Measurements from ENCODE around the gene LRRTM4. TPM values are rescaled to one million over a fixed set of nuclear protein-coding genes. Genes with fewer than 3 reads are reported as not detected.

LRRTM4 gene
- polyA plus RNA-seq, 1 donor from 2014 or later, result 37.1 TPM

- Histone ChIP-seq H3K27me3 (ENCODE audit: insufficient read depth, low read depth, low read length) (no peaks in the 10 kb centered on the region), H3K9me3 (ENCODE audit: low read length) (no peaks in the 10 kb centered on the region), H3K27ac (ENCODE audit: low read length) (no peak overlapping the region), H3K9me2 (ENCODE audit: insufficient read depth, low read length) (no peaks in the 10 kb centered on the region), H3K36me3 (ENCODE audit: insufficient read depth, low read length) (no peaks in the 10 kb centered on the region), H3K79me2 (replicated peaks; ENCODE audit: insufficient read depth, low read length) (no peaks in the 10 kb centered on the region), H3K4me3 (ENCODE audit: low read length) (no peak overlapping the region), H3F3A (ENCODE audit: insufficient read depth, low read length, poor library complexity, severe bottlenecking) (no peaks in the 10 kb centered on the region), H3K4me2 (ENCODE audit: low read length) (no peak overlapping the region), H4K20me1 (ENCODE audit: insufficient read depth) (no peaks in the 10 kb centered on the region), H2AFZ (ENCODE audit: low read depth, low read length) (no peak overlapping the region), H3K9ac (ENCODE audit: low read length) (no peak overlapping the region)
- TF ChIP-seq SMC3 (conservative IDR thresholded peaks at IDR 0.05; ENCODE audit: poor library complexity) (no peak), MXI1 (conservative IDR thresholded peaks at IDR 0.05; ENCODE audit: poor library complexity, severe bottlenecking) (no peak), POLR2AphosphoS5 (IDR thresholded peaks at IDR 0.05) (no peak), EZH2 (IDR thresholded peaks at IDR 0.05; ENCODE audit: borderline replicate concordance, insufficient read depth, low read length, poor library complexity, severe bottlenecking) (no peak), TAF1 (IDR thresholded peaks at IDR 0.05; ENCODE audit: low read depth) (no peak), RAD21 (conservative IDR thresholded peaks at IDR 0.05) (no peak), EP300 (conservative IDR thresholded peaks at IDR 0.05; ENCODE audit: poor library complexity, severe bottlenecking) (no peak)
- TF ChIP-seq, protein P1, sequence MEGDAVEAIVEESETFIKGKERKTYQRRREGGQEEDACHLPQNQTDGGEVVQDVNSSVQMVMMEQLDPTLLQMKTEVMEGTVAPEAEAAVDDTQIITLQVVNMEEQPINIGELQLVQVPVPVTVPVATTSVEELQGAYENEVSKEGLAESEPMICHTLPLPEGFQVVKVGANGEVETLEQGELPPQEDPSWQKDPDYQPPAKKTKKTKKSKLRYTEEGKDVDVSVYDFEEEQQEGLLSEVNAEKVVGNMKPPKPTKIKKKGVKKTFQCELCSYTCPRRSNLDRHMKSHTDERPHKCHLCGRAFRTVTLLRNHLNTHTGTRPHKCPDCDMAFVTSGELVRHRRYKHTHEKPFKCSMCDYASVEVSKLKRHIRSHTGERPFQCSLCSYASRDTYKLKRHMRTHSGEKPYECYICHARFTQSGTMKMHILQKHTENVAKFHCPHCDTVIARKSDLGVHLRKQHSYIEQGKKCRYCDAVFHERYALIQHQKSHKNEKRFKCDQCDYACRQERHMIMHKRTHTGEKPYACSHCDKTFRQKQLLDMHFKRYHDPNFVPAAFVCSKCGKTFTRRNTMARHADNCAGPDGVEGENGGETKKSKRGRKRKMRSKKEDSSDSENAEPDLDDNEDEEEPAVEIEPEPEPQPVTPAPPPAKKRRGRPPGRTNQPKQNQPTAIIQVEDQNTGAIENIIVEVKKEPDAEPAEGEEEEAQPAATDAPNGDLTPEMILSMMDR (IDR thresholded peaks at IDR 0.05; ENCODE audit: poor library complexity, severe bottlenecking), result no peak
- TF ChIP-seq, protein P2, sequence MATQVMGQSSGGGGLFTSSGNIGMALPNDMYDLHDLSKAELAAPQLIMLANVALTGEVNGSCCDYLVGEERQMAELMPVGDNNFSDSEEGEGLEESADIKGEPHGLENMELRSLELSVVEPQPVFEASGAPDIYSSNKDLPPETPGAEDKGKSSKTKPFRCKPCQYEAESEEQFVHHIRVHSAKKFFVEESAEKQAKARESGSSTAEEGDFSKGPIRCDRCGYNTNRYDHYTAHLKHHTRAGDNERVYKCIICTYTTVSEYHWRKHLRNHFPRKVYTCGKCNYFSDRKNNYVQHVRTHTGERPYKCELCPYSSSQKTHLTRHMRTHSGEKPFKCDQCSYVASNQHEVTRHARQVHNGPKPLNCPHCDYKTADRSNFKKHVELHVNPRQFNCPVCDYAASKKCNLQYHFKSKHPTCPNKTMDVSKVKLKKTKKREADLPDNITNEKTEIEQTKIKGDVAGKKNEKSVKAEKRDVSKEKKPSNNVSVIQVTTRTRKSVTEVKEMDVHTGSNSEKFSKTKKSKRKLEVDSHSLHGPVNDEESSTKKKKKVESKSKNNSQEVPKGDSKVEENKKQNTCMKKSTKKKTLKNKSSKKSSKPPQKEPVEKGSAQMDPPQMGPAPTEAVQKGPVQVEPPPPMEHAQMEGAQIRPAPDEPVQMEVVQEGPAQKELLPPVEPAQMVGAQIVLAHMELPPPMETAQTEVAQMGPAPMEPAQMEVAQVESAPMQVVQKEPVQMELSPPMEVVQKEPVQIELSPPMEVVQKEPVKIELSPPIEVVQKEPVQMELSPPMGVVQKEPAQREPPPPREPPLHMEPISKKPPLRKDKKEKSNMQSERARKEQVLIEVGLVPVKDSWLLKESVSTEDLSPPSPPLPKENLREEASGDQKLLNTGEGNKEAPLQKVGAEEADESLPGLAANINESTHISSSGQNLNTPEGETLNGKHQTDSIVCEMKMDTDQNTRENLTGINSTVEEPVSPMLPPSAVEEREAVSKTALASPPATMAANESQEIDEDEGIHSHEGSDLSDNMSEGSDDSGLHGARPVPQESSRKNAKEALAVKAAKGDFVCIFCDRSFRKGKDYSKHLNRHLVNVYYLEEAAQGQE (IDR thresholded peaks at IDR 0.05; ENCODE audit: borderline replicate concordance), result no peak
Measured at GRCh38 chr2:76998152-76998551, 524.0 kb downstream of the LRRTM4 start.

DNA sequence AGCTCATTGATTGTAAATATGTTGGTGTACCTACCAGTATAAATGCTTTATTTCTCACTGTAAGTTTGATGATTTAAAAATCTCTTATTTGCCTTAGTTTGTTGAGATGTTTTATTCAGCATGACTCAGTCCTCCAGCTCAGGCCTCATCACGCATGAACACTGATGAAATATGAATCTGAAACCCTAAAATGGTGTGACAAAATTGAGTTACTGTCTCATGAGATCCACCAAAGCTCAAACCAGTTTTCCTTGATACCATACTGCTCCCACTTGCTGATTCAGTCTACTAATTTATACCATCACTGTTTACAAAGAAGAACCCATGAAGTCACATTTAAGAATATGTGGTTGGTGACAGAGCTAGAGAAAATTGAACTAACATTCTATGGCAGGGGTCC, 524.9 kb downstream of the LRRTM4 start:
- H3K36me3 ChIP-seq (ENCODE audit: insufficient read depth, low read length), result no peaks in the 10 kb centered on the region
- H2AFZ ChIP-seq (ENCODE audit: low read depth, low read length), result no peak overlapping the region
- H3K79me2 ChIP-seq (replicated peaks; ENCODE audit: insufficient read depth, low read length), result no peaks in the 10 kb centered on the region
- no peak overlapping the region for H3K4me2 ChIP-seq (ENCODE audit: low read length)
- no peak overlapping the region for H3K27ac ChIP-seq (ENCODE audit: low read length)
- H3K4me3 ChIP-seq (ENCODE audit: low read length), result no peak overlapping the region
- no peak for TF ChIP-seq TAF1 (IDR thresholded peaks at IDR 0.05; ENCODE audit: low read depth)
- TF ChIP-seq, protein P1 (IDR thresholded peaks at IDR 0.05; ENCODE audit: poor library complexity, severe bottlenecking), result no peak
- TF ChIP-seq RAD21 (conservative IDR thresholded peaks at IDR 0.05), result no peak
- no peak for TF ChIP-seq MXI1 (conservative IDR thresholded peaks at IDR 0.05; ENCODE audit: poor library complexity, severe bottlenecking)
- TF ChIP-seq POLR2AphosphoS5 (IDR thresholded peaks at IDR 0.05), result no peak
- TF ChIP-seq, protein P2 (IDR thresholded peaks at IDR 0.05; ENCODE audit: borderline replicate concordance), result no peak
- no peak for TF ChIP-seq SMC3 (conservative IDR thresholded peaks at IDR 0.05; ENCODE audit: poor library complexity)
- no peak for TF ChIP-seq EP300 (conservative IDR thresholded peaks at IDR 0.05; ENCODE audit: poor library complexity, severe bottlenecking)
- no peak for TF ChIP-seq EZH2 (IDR thresholded peaks at IDR 0.05; ENCODE audit: borderline replicate concordance, insufficient read depth, low read length, poor library complexity, severe bottlenecking)
- H3K9me3 ChIP-seq (ENCODE audit: low read length), result no peaks in the 10 kb centered on the region
- H3K9ac ChIP-seq (ENCODE audit: low read length), result no peak overlapping the region
- no peaks in the 10 kb centered on the region for H4K20me1 ChIP-seq (ENCODE audit: insufficient read depth)
- H3K9me2 ChIP-seq (ENCODE audit: insufficient read depth, low read length), result no peaks in the 10 kb centered on the region
- no peaks in the 10 kb centered on the region for H3F3A ChIP-seq (ENCODE audit: insufficient read depth, low read length, poor library complexity, severe bottlenecking)
- H3K27me3 ChIP-seq (ENCODE audit: insufficient read depth, low read depth, low read length), result no peaks in the 10 kb centered on the region
